HEK293 (cell line): ENCODE results near the gene OR6X1.

Experiments used
- CTCF ChIA-PET: fragments of 350-600 bp; formaldehyde crosslinking; extraction: SDS; loops from one replicate; lab custom pipeline; 2021; ENCODE audit warnings: antibody characterized with exemption; lab: Yijun Ruan, JAX
- POLR2A ChIA-PET: fragments of 300-600 bp; formaldehyde crosslinking; extraction: SDS; loops from one replicate; lab custom pipeline; 2020; ENCODE audit warnings: antibody characterized with exemption, inconsistent platforms; lab: Yijun Ruan, JAX
- H3K27ac ChIP-seq: fragments of 200-500 bp; sonication (Bioruptor generic); 2 replicates; pipeline ENCODE4 v1.5.1; 2014; ENCODE audit warnings: low read depth, low read length, control low read depth, inconsistent platforms; ENCODE audit errors: extremely low read depth
- H3K36me3 ChIP-seq, 2 experiments: fragments of 200-500 bp in 1 of 2; sonication (Bioruptor generic) in 1 of 2; 1 replicate in 1 of 2; 2 replicates in 1 of 2; pipeline ENCODE4 v1.5.1; 2014 to 2017; ENCODE audit warnings: inconsistent platforms in 2 of 2, low read length in 2 of 2; ENCODE audit not compliant: control insufficient read depth in 2 of 2, insufficient read depth in 1 of 2
- H3K4me1 ChIP-seq: fragments of 200-500 bp; sonication (Bioruptor generic); 2 replicates; pipeline ENCODE4 v1.5.1; 2014; ENCODE audit warnings: mild to moderate bottlenecking, low read length, inconsistent platforms; ENCODE audit not compliant: control insufficient read depth, insufficient read depth
- H3K4me3 ChIP-seq: 2 replicates; pipeline ENCODE4 v1.5.1; 2011; ENCODE audit warnings: low read depth, mild to moderate bottlenecking, control low read depth, low read length, moderate library complexity
- H3K9me3 ChIP-seq: fragments of 200-500 bp; sonication (Bioruptor generic); 2 replicates; pipeline ENCODE4 v1.5.1; 2014; ENCODE audit warnings: low read depth, low read length, inconsistent platforms; ENCODE audit not compliant: control insufficient read depth, insufficient read depth
- HOXD13 ChIP-seq: sonication (generic); formaldehyde crosslinking; IDR thresholded peaks from 2 replicates; pipeline ENCODE4 v1.8.0; 2022; ENCODE audit warnings: missing genetic modification reagents, borderline replicate concordance
- KLF7 ChIP-seq: fragments of 450-650 bp; formaldehyde crosslinking; IDR thresholded peaks from 2 replicates; pipeline ENCODE4 v1.5.1; 2016; ENCODE audit warnings: missing biosample characterization, missing genetic modification characterization, borderline replicate concordance
- SCRT1 ChIP-seq: fragments of 450-650 bp; formaldehyde crosslinking; IDR thresholded peaks from 2 replicates; pipeline ENCODE4 v1.5.1; 2016; ENCODE audit warnings: missing biosample characterization, missing genetic modification characterization, borderline replicate concordance
- ZNF140 ChIP-seq: fragments of 450-650 bp; formaldehyde crosslinking; IDR thresholded peaks from 2 replicates; pipeline ENCODE4 v1.5.1; 2016; ENCODE audit warnings: missing biosample characterization, missing genetic modification characterization
- ZNF280C ChIP-seq: fragments of 450-650 bp; formaldehyde crosslinking; IDR thresholded peaks from 2 replicates; pipeline ENCODE4 v1.5.1; 2016; ENCODE audit warnings: missing biosample characterization, missing genetic modification characterization
- ZNF416 ChIP-seq: fragments of 450-650 bp; formaldehyde crosslinking; IDR thresholded peaks from 2 replicates; pipeline ENCODE4 v1.5.1; 2016; ENCODE audit warnings: missing biosample characterization, missing genetic modification characterization
- ZNF518A ChIP-seq: fragments of 450-650 bp; formaldehyde crosslinking; conservative IDR thresholded peaks from 2 replicates; pipeline ENCODE4 v1.5.1; 2016; ENCODE audit warnings: low read depth, missing biosample characterization, missing genetic modification characterization
- ZNF623 ChIP-seq: fragments of 450-650 bp; formaldehyde crosslinking; IDR thresholded peaks from 2 replicates; pipeline ENCODE4 v1.5.1; 2016; ENCODE audit warnings: missing biosample characterization, missing genetic modification characterization
- ZNF707 ChIP-seq: fragments of 450-650 bp; formaldehyde crosslinking; IDR thresholded peaks from 2 replicates; pipeline ENCODE4 v1.5.1; 2016; ENCODE audit warnings: missing biosample characterization, missing genetic modification characterization
- ZSCAN30 ChIP-seq: fragments of 450-650 bp; IDR thresholded peaks from 2 replicates; pipeline ENCODE4 v1.5.1; 2018; ENCODE audit warnings: missing biosample characterization, mild to moderate bottlenecking, missing genetic modification characterization, moderate library complexity
- ZSCAN4 ChIP-seq: fragments of 450-650 bp; formaldehyde crosslinking; IDR thresholded peaks from 2 replicates; pipeline ENCODE4 v1.5.1; 2017; ENCODE audit warnings: missing biosample characterization, missing genetic modification characterization

OR6X1 gene

GRCh38 chr11:123765601-123766000 is 11.3 kb upstream of the OR6X1 start (continued):
- TF ChIP-seq ZSCAN4 (tag by site-specific recombination), result no peak

- no peak overlapping the region for H3K27ac ChIP-seq
- no peaks in the 10 kb centered on the region for H3K4me1 ChIP-seq
- CTCF ChIA-PET, result no interaction called here
- no peak overlapping the region for H3K4me3 ChIP-seq
- no peaks in the 10 kb centered on the region for H3K9me3 ChIP-seq
- TF ChIP-seq ZNF623 (no peak), ZNF707 (tag by site-specific recombination) (peak; percentile 71)
- POLR2A ChIA-PET, result no interaction called here
- no peaks in the 10 kb centered on the region for H3K36me3 ChIP-seq
These were observed 8.1 kb upstream of the OR6X1 start for GRCh38 chr11:123762422-123762821.

GRCh38 chr11:123760894-123761293 is 6.6 kb upstream of the OR6X1 start:
- Histone ChIP-seq H3K4me1 (no peaks in the 10 kb centered on the region), H3K9me3 (no peaks in the 10 kb centered on the region), H3K36me3 (no peaks in the 10 kb centered on the region), H3K27ac (no peak overlapping the region), H3K4me3 (no peak overlapping the region)
- CTCF ChIA-PET, result no interaction called here
- POLR2A ChIA-PET, result no interaction called here
- TF ChIP-seq ZNF140 (tag by site-specific recombination), result no peak
- no peak for TF ChIP-seq SCRT1 (tag by site-specific recombination)
- TF ChIP-seq ZSCAN30 (tag by site-specific recombination), result no peak
- no peak for TF ChIP-seq ZSCAN4 (tag by site-specific recombination)
- TF ChIP-seq ZNF707 (tag by site-specific recombination), result no peak
- no peak for TF ChIP-seq HOXD13 (CRISPR knock-in tag)
- no peak for TF ChIP-seq KLF7
- no peak for TF ChIP-seq ZNF280C (tag by site-specific recombination)
- TF ChIP-seq ZNF518A (tag by site-specific recombination), result no peak
- no peak for TF ChIP-seq ZNF416 (tag by site-specific recombination)
